ENCODE data around the gene UBE2K. TPM values are rescaled to one million over a fixed set of nuclear protein-coding genes. Genes with fewer than 3 reads are reported as not detected.
"Not testable (repeated sequence)": the region's sequence is repeated elsewhere in the genome, so short reads cannot be mapped to it uniquely, and the experiment has no call there.

The UBE2K gene
- total RNA-seq, 1 donor from 2014 or later = 21.4 TPM

- no peaks in the 10 kb centered on the region for H3K27me3 ChIP-seq
- no peak overlapping the region for H3K4me3 ChIP-seq
- H3K36me3 ChIP-seq = no peaks in the 10 kb centered on the region
- no peak for TF ChIP-seq POLR2A (IDR thresholded peaks at IDR 0.05)
- no peak for TF ChIP-seq CTCF (IDR thresholded peaks at IDR 0.05)
- no peak for TF ChIP-seq POLR2AphosphoS5 (IDR thresholded peaks at IDR 0.05; ENCODE audit: insufficient read depth in 1 of 2, low read depth in 1 of 2)
- no peaks in the 10 kb centered on the region for H3K9me3 ChIP-seq
- H3K27ac ChIP-seq = no peak overlapping the region
- intact Hi-C loops (cut with DNase I) = no loop called here
- no peak for DNase-seq (ENCODE audit: extremely low spot score in 2 of 2)
- H3K4me1 ChIP-seq = peaks cover 12% of the 10 kb centered on the region
These were observed 34.0 kb downstream of the UBE2K start for GRCh38 chr4:39731908-39732307.

- no peaks in the 10 kb centered on the region for H3K36me3 ChIP-seq
- intact Hi-C loops (cut with DNase I) = no loop called here
- no peak overlapping the region for H3K4me3 ChIP-seq
- no peak overlapping the region for H3K27ac ChIP-seq
- TF ChIP-seq POLR2AphosphoS5 (IDR thresholded peaks at IDR 0.05; ENCODE audit: insufficient read depth in 1 of 2, low read depth in 1 of 2) = no peak
- DNase-seq (ENCODE audit: extremely low spot score in 2 of 2) = no peak
- H3K9me3 ChIP-seq = no peaks in the 10 kb centered on the region
- H3K27me3 ChIP-seq = no peaks in the 10 kb centered on the region
- H3K4me1 ChIP-seq = peaks cover 12% of the 10 kb centered on the region
These were observed 34.8 kb downstream of the UBE2K start for GRCh38 chr4:39732728-39733127.

- H3K36me3 ChIP-seq; H3K9me3 ChIP-seq; H3K27me3 ChIP-seq; DNase-seq (ENCODE audit: extremely low spot score in 2 of 2); H3K4me3 ChIP-seq; intact Hi-C loops (cut with DNase I); H3K27ac ChIP-seq; H3K4me1 ChIP-seq: not testable (repeated sequence)
These were observed 41.7 kb downstream of the UBE2K start for GRCh38 chr4:39739591-39739990.

- DNase-seq (ENCODE audit: extremely low spot score in 2 of 2) = no peak
- Histone ChIP-seq H3K9me3 (no peaks in the 10 kb centered on the region), H3K4me1 (no peaks in the 10 kb centered on the region), H3K36me3 (peaks cover 0 to 4% of the 10 kb centered on the region in 2 donors), H3K27me3 (no peaks in the 10 kb centered on the region), H3K4me3 (no peak overlapping the region), H3K27ac (no peak overlapping the region)
- TF ChIP-seq CTCF (IDR thresholded peaks at IDR 0.05) = no peak
- intact Hi-C loops (cut with DNase I) = no loop called here
These were observed 43.5 kb downstream of the UBE2K start for GRCh38 chr4:39741401-39741800.

GRCh38 chr4:39745920-39746319, 48.0 kb downstream of the UBE2K start:
- intact Hi-C loops (cut with DNase I) = no loop called here
- no peak overlapping the region for H3K27ac ChIP-seq
- H3K9me3 ChIP-seq = no peaks in the 10 kb centered on the region
- no peak overlapping the region for H3K4me3 ChIP-seq
- H3K27me3 ChIP-seq = no peaks in the 10 kb centered on the region
- no peak for DNase-seq (ENCODE audit: extremely low spot score in 2 of 2)
- H3K36me3 ChIP-seq = peaks cover 0 to 4% of the 10 kb centered on the region in 2 donors
- TF ChIP-seq POLR2AphosphoS5 (IDR thresholded peaks at IDR 0.05; ENCODE audit: insufficient read depth in 1 of 2, low read depth in 1 of 2) (no peak), POLR2A (IDR thresholded peaks at IDR 0.05) (no peak), CTCF (IDR thresholded peaks at IDR 0.05) (no peak)
- no peaks in the 10 kb centered on the region for H3K4me1 ChIP-seq

GRCh38 chr4:39750216-39750615, 52.3 kb downstream of the UBE2K start:
- H3K27me3 ChIP-seq = no peaks in the 10 kb centered on the region
- no peak for TF ChIP-seq POLR2A (IDR thresholded peaks at IDR 0.05)
- TF ChIP-seq CTCF (IDR thresholded peaks at IDR 0.05) = no peak
- TF ChIP-seq POLR2AphosphoS5 (IDR thresholded peaks at IDR 0.05; ENCODE audit: insufficient read depth in 1 of 2, low read depth in 1 of 2) = no peak
- no peaks in the 10 kb centered on the region for H3K9me3 ChIP-seq
- H3K4me1 ChIP-seq = no peaks in the 10 kb centered on the region
- no peak overlapping the region for H3K4me3 ChIP-seq
- intact Hi-C loops (cut with DNase I) = no loop called here
- peaks cover 0 to 7% of the 10 kb centered on the region in 2 donors for H3K36me3 ChIP-seq
- no peak overlapping the region for H3K27ac ChIP-seq
- no peak for DNase-seq (ENCODE audit: extremely low spot score in 2 of 2)

All from vagina (tissue), 2 donors.